ENCODE measurements around the gene ADGRB3.

DNA sequence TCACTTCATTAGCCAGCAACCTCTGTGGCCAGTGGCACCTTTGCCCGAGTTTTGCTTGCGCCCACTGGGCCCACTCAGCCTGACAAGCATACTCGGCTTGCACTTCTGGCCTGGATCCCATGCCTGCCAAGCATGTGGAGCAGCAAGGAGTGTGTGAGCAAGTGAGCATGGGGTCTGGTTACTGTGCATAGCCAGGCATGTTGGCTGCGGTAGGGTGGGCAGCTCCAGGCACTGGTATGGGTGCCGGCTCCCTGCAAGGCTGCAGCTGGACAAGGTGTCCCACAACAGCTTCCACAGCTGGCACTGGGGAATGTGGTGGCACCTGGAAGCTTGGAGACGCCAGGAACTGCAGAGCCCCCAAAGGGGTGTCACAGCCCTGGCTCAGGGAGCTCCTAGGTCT is 510.0 kb downstream of the ADGRB3 start:
- TF ChIP-seq POLR2AphosphoS5 (IDR thresholded peaks at IDR 0.05; ENCODE audit: low read length), result no peak
- no peak for TF ChIP-seq NFIC (IDR thresholded peaks at IDR 0.05; ENCODE audit: low read depth, low read length)
- TF ChIP-seq ZZZ3 (IDR thresholded peaks at IDR 0.05; ENCODE audit: control insufficient read depth, insufficient read length, low read depth), result no peak
- TF ChIP-seq SPI1 (IDR thresholded peaks at IDR 0.05; ENCODE audit: borderline replicate concordance, insufficient read depth, low read depth, low read length), result no peak
- TF ChIP-seq, protein P1, sequence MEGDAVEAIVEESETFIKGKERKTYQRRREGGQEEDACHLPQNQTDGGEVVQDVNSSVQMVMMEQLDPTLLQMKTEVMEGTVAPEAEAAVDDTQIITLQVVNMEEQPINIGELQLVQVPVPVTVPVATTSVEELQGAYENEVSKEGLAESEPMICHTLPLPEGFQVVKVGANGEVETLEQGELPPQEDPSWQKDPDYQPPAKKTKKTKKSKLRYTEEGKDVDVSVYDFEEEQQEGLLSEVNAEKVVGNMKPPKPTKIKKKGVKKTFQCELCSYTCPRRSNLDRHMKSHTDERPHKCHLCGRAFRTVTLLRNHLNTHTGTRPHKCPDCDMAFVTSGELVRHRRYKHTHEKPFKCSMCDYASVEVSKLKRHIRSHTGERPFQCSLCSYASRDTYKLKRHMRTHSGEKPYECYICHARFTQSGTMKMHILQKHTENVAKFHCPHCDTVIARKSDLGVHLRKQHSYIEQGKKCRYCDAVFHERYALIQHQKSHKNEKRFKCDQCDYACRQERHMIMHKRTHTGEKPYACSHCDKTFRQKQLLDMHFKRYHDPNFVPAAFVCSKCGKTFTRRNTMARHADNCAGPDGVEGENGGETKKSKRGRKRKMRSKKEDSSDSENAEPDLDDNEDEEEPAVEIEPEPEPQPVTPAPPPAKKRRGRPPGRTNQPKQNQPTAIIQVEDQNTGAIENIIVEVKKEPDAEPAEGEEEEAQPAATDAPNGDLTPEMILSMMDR (IDR thresholded peaks at IDR 0.05 in 2 of 3, conservative IDR thresholded peaks at IDR 0.05 in 1 of 3; ENCODE audit: control insufficient read depth in 2 of 3, extremely low read depth in 1 of 3, insufficient read depth in 1 of 3, low read depth in 3 of 3, low read length in 3 of 3), result no peak
- no peak for TF ChIP-seq SRF (IDR thresholded peaks at IDR 0.05; ENCODE audit: low read depth in 2 of 2, low read length in 2 of 2)
- no peak for TF ChIP-seq TCF7 (IDR thresholded peaks at IDR 0.05; ENCODE audit: borderline replicate concordance)
- TF ChIP-seq MYC (IDR thresholded peaks at IDR 0.05; ENCODE audit: insufficient read depth, insufficient read length, insufficient replicate concordance, low read length, severe bottlenecking), result no peak
- TF ChIP-seq, protein P2, sequence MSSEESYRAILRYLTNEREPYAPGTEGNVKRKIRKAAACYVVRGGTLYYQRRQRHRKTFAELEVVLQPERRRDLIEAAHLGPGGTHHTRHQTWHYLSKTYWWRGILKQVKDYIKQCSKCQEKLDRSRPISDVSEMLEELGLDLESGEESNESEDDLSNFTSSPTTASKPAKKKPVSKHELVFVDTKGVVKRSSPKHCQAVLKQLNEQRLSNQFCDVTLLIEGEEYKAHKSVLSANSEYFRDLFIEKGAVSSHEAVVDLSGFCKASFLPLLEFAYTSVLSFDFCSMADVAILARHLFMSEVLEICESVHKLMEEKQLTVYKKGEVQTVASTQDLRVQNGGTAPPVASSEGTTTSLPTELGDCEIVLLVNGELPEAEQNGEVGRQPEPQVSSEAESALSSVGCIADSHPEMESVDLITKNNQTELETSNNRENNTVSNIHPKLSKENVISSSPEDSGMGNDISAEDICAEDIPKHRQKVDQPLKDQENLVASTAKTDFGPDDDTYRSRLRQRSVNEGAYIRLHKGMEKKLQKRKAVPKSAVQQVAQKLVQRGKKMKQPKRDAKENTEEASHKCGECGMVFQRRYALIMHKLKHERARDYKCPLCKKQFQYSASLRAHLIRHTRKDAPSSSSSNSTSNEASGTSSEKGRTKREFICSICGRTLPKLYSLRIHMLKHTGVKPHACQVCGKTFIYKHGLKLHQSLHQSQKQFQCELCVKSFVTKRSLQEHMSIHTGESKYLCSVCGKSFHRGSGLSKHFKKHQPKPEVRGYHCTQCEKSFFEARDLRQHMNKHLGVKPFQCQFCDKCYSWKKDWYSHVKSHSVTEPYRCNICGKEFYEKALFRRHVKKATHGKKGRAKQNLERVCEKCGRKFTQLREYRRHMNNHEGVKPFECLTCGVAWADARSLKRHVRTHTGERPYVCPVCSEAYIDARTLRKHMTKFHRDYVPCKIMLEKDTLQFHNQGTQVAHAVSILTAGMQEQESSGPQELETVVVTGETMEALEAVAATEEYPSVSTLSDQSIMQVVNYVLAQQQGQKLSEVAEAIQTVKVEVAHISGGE (CRISPR knock-in tag; IDR thresholded peaks at IDR 0.05), result no peak
- TF ChIP-seq, protein P3, sequence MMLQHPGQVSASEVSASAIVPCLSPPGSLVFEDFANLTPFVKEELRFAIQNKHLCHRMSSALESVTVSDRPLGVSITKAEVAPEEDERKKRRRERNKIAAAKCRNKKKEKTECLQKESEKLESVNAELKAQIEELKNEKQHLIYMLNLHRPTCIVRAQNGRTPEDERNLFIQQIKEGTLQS (IDR thresholded peaks at IDR 0.05; ENCODE audit: borderline replicate concordance, extremely low read depth, low read depth, low read length), result no peak
- TF ChIP-seq FOXM1 (IDR thresholded peaks at IDR 0.05; ENCODE audit: low read depth, low read length), result no peak
- TF ChIP-seq, protein P4, sequence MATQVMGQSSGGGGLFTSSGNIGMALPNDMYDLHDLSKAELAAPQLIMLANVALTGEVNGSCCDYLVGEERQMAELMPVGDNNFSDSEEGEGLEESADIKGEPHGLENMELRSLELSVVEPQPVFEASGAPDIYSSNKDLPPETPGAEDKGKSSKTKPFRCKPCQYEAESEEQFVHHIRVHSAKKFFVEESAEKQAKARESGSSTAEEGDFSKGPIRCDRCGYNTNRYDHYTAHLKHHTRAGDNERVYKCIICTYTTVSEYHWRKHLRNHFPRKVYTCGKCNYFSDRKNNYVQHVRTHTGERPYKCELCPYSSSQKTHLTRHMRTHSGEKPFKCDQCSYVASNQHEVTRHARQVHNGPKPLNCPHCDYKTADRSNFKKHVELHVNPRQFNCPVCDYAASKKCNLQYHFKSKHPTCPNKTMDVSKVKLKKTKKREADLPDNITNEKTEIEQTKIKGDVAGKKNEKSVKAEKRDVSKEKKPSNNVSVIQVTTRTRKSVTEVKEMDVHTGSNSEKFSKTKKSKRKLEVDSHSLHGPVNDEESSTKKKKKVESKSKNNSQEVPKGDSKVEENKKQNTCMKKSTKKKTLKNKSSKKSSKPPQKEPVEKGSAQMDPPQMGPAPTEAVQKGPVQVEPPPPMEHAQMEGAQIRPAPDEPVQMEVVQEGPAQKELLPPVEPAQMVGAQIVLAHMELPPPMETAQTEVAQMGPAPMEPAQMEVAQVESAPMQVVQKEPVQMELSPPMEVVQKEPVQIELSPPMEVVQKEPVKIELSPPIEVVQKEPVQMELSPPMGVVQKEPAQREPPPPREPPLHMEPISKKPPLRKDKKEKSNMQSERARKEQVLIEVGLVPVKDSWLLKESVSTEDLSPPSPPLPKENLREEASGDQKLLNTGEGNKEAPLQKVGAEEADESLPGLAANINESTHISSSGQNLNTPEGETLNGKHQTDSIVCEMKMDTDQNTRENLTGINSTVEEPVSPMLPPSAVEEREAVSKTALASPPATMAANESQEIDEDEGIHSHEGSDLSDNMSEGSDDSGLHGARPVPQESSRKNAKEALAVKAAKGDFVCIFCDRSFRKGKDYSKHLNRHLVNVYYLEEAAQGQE (IDR thresholded peaks at IDR 0.05; ENCODE audit: low read depth, low read length), result no peak
- TF ChIP-seq JUNB (IDR thresholded peaks at IDR 0.05), result no peak
- TF ChIP-seq, protein P5, sequence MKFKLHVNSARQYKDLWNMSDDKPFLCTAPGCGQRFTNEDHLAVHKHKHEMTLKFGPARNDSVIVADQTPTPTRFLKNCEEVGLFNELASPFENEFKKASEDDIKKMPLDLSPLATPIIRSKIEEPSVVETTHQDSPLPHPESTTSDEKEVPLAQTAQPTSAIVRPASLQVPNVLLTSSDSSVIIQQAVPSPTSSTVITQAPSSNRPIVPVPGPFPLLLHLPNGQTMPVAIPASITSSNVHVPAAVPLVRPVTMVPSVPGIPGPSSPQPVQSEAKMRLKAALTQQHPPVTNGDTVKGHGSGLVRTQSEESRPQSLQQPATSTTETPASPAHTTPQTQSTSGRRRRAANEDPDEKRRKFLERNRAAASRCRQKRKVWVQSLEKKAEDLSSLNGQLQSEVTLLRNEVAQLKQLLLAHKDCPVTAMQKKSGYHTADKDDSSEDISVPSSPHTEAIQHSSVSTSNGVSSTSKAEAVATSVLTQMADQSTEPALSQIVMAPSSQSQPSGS (IDR thresholded peaks at IDR 0.05; ENCODE audit: low read length), result no peak
